ENCODE data around the gene SEMA3C. TPM values are rescaled to one million over a fixed set of nuclear protein-coding genes. Genes with fewer than 3 reads are reported as not detected.

The SEMA3C gene
- total and polyA plus RNA-seq, 11 donors, result 11.7 to 110 (median 67.6) TPM

- no peak overlapping the region for H3K27ac ChIP-seq
- no peaks in the 10 kb centered on the region for H3K9me3 ChIP-seq
- ATAC-seq (no peak), DNase-seq (no peak)
- H3K27me3 ChIP-seq, result no peaks in the 10 kb centered on the region
- 64 to 69% (median 65%) methylated on average over 6 of the region's 6 CpGs for WGBS, 4 donors
- no peaks in the 10 kb centered on the region for H3K36me3 ChIP-seq
- no peak for TF ChIP-seq POLR2A (IDR thresholded peaks at IDR 0.05)
- TF ChIP-seq, protein P1, sequence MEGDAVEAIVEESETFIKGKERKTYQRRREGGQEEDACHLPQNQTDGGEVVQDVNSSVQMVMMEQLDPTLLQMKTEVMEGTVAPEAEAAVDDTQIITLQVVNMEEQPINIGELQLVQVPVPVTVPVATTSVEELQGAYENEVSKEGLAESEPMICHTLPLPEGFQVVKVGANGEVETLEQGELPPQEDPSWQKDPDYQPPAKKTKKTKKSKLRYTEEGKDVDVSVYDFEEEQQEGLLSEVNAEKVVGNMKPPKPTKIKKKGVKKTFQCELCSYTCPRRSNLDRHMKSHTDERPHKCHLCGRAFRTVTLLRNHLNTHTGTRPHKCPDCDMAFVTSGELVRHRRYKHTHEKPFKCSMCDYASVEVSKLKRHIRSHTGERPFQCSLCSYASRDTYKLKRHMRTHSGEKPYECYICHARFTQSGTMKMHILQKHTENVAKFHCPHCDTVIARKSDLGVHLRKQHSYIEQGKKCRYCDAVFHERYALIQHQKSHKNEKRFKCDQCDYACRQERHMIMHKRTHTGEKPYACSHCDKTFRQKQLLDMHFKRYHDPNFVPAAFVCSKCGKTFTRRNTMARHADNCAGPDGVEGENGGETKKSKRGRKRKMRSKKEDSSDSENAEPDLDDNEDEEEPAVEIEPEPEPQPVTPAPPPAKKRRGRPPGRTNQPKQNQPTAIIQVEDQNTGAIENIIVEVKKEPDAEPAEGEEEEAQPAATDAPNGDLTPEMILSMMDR (IDR thresholded peaks at IDR 0.05), result peak in 1 of 12 donors; percentile 6
- intact Hi-C loops (cut with DNase I), result loop anchor here in 1 of 10 donors (10.0 kb wide), 1 partner anchor 182 kb away; the partner anchor contains the start of gene SEMA3C
- no peak overlapping the region for H3K4me3 ChIP-seq
- H3K4me1 ChIP-seq, result peaks cover 0 to 22% (median 0%) of the 10 kb centered on the region in 12 donors
These were observed 186.2 kb downstream of the SEMA3C start for GRCh38 chr7:80732630-80733029.

GRCh38 chr7:80731281-80731680 lies 187.6 kb downstream of the SEMA3C start:
- intact Hi-C loops (cut with DNase I), result loop anchor here in 1 of 10 donors (10.0 kb wide), 1 partner anchor 184 kb away; the partner anchor contains the start of gene SEMA3C
- no peak for ATAC-seq

DNA sequence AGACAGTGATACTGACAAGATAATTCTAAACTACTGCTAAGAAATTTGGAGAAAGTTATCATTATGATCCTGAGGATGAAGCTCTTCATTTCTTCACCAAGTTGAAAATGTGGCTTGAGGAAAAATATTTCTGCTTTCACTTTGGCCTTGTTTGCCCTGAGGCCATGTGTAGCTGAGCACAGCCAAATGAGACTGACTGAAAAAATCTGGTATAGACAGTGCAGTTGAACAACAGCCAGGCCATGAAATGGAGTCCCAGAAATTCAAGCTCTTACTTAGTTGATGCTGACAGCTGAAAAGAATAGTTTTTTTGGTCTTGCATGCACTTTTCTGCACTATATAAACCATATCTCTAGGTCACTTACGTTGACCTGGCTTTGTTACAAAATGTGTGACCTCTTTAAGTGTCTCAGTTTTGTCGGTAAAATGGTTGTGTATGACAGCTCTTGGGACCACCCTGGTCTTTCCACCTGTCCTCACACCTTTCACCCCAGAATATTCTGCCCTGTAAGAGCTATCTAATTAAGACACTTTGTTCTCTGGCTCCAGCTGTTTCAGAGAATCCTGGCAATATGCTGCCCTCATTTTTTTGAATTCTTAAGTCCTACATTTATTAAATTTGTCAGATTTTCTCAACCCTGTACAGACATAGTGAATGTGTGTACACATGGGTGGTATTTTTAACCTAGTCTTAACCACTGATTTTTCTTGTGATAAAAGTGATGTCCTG lies 189.1 kb downstream of the SEMA3C start:
- Histone ChIP-seq H3K27me3 (no peaks in the 10 kb centered on the region), H3K4me1 (peaks cover 0 to 22% (median 0%) of the 10 kb centered on the region in 12 donors), H3K4me3 (no peak overlapping the region), H3K36me3 (no peaks in the 10 kb centered on the region), H3K27ac (peak overlapping the region in 3 of 12 donors; percentile 11 to 35 (median 34)), H3K9me3 (no peaks in the 10 kb centered on the region)
- WGBS, 4 donors, result 55 to 79% (median 67%) methylated on average over 2 of the region's 2 CpGs
- ATAC-seq, result peak; percentile 42 to 70 (median 56)
- peak in 3 of 5 donors; percentile 11 to 29 (median 24) for DNase-seq
- intact Hi-C loops (cut with DNase I), result loop anchor here in 2 of 10 donors (10.0 kb wide), 2 partner anchors 185 to 335 kb away; partner anchors contain the start of gene SEMA3C (in 1 of the 2)
- no peak for TF ChIP-seq POLR2A (IDR thresholded peaks at IDR 0.05)

More at GRCh38 chr7:80731281-80731680, 187.6 kb downstream of the SEMA3C start:
- H3K27ac ChIP-seq, result no peak overlapping the region
- H3K4me1 ChIP-seq, result peaks cover 0 to 22% (median 0%) of the 10 kb centered on the region in 12 donors
- TF ChIP-seq POLR2A (IDR thresholded peaks at IDR 0.05), result no peak
- TF ChIP-seq, protein P1 (IDR thresholded peaks at IDR 0.05), result no peak
- no peak overlapping the region for H3K4me3 ChIP-seq
- 74 to 86% (median 79%) methylated on average over 2 of the region's 2 CpGs for WGBS, 4 donors
- no peak for DNase-seq
- H3K36me3 ChIP-seq, result no peaks in the 10 kb centered on the region
- no peaks in the 10 kb centered on the region for H3K27me3 ChIP-seq
- H3K9me3 ChIP-seq, result no peaks in the 10 kb centered on the region

DNA sequence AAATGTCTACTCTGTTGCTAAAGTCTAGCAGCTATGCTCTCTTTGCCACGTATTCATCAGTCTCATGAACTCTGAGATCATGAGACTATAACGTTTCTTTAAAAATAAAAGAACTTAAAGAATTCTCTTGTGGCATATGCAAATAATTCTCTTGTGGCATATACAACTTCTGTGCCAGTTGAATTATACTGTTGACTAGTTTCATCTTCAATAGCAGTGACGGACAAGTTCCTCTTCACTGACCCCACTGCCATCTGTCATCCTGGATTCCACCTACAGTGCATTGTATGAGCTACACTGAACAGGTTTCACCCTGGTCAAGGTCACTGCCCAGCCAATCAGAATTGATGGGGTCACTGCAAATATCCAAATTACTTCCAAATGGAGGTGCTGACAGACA lies 192.2 kb downstream of the SEMA3C start:
- DNase-seq (no peak), ATAC-seq (no peak)
- H3K27ac ChIP-seq, result no peak overlapping the region
- H3K9me3 ChIP-seq, result no peaks in the 10 kb centered on the region
- H3K4me3 ChIP-seq, result no peak overlapping the region
- peaks cover 0 to 47% (median 3%) of the 10 kb centered on the region in 12 donors for H3K4me1 ChIP-seq
- no peaks in the 10 kb centered on the region for H3K36me3 ChIP-seq
- H3K27me3 ChIP-seq, result no peaks in the 10 kb centered on the region
- no peak for TF ChIP-seq POLR2A (IDR thresholded peaks at IDR 0.05)
- TF ChIP-seq, protein P1 (IDR thresholded peaks at IDR 0.05), result no peak
- 75 to 79% (median 78%) methylated on average over 3 of the region's 3 CpGs for WGBS, 4 donors
- intact Hi-C loops (cut with DNase I), result loop anchor here in 1 of 10 donors (10.0 kb wide), 1 partner anchor 338 kb away; no protein-coding TSS in a partner anchor
